CD4-positive, alpha-beta T cell (primary cell): ENCODE data around the gene PRKAR1A. TPM values are rescaled to one million over a fixed set of nuclear protein-coding genes. Genes with fewer than 3 reads are reported as not detected.

Experiments used
- ATAC-seq: fragments of 200-7000 bp; cut with Tn5 transposase; one replicate; pipeline ENCODE4 v1.10.0; 2022; ENCODE audit warnings: mild to moderate bottlenecking; ENCODE audit not compliant: poor library complexity
- CTCF ChIA-PET: fragments of 350-600 bp; sonication (Branson Sonifier 250); formaldehyde crosslinking; loops from one replicate; lab custom pipeline; 2021; ENCODE audit warnings: antibody characterized with exemption, inconsistent platforms; lab: Charles Lee
- POLR2A ChIA-PET: fragments of 350-600 bp; sonication (Branson Sonifier 250); formaldehyde crosslinking; loops from one replicate; lab custom pipeline; 2021; ENCODE audit warnings: antibody characterized with exemption, inconsistent platforms; lab: Charles Lee
- DNase-seq, 14 experiments: peaks; one replicate each; pipeline ENCODE4 v3.0.0-alpha.2; 2013 to 2020; ENCODE audit warnings: mixed read lengths in 2 of 14
- H3K27ac ChIP-seq, 2 donors: one replicate each; pipeline versions ENCODE4 v1.5.1 to v1.7.0; 2013; ENCODE audit warnings: low read length in 2 of 2, low read depth in 1 of 2, mild to moderate bottlenecking in 1 of 2
- H3K27me3 ChIP-seq, 2 experiments: 1 replicate in 1 of 2; 2 replicates in 1 of 2; pipeline versions ENCODE4 v1.6.1 to v1.7.0; 2013; ENCODE audit warnings: low read length in 2 of 2, control low read depth in 1 of 2, mild to moderate bottlenecking in 1 of 2, moderate library complexity in 1 of 2; ENCODE audit not compliant: insufficient read depth in 2 of 2, control insufficient read depth in 1 of 2
- H3K36me3 ChIP-seq: one replicate; pipeline ENCODE4 v1.6.1; 2013; ENCODE audit warnings: low read length, control low read depth; ENCODE audit not compliant: insufficient read depth
- H3K4me1 ChIP-seq: one replicate; pipeline ENCODE4 v1.6.1; 2013; ENCODE audit warnings: low read length, control low read depth; ENCODE audit not compliant: insufficient read depth
- H3K4me3 ChIP-seq: one replicate; pipeline ENCODE4 v1.5.1; 2013; ENCODE audit warnings: mild to moderate bottlenecking, low read length, moderate library complexity
- H3K9me3 ChIP-seq, 2 experiments: 1 replicate in 1 of 2; 2 replicates in 1 of 2; pipeline versions ENCODE4 v1.6.1 to v1.7.0; 2013; ENCODE audit warnings: low read length in 2 of 2, mild to moderate bottlenecking in 2 of 2, control low read depth in 1 of 2, moderate library complexity in 1 of 2; ENCODE audit not compliant: control insufficient read depth in 1 of 2, insufficient read depth in 1 of 2
- H3K27ac Mint-ChIP-seq: one replicate; pipeline ENCODE4 v1.8.0; 2020; ENCODE audit warnings: mixed read lengths
- H3K27me3 Mint-ChIP-seq: one replicate; pipeline ENCODE4 v1.8.0; 2021; ENCODE audit warnings: mixed read lengths
- H3K36me3 Mint-ChIP-seq: one replicate; pipeline ENCODE4 v1.8.0; 2021; ENCODE audit warnings: low read depth, mixed read lengths
- H3K4me1 Mint-ChIP-seq: one replicate; pipeline ENCODE4 v1.8.0; 2021; ENCODE audit warnings: low read depth, mixed read lengths
- H3K4me3 Mint-ChIP-seq: one replicate; pipeline ENCODE4 v1.8.0; 2020; ENCODE audit warnings: mild to moderate bottlenecking, mixed read lengths
- H3K9me3 Mint-ChIP-seq: one replicate; pipeline ENCODE4 v1.8.0; 2020; ENCODE audit warnings: mixed read lengths
- intact Hi-C, 2 experiments: fragments of 100-400 bp; cut with DNase I in 1 of 2; cut with micrococcal nuclease in 1 of 2; formaldehyde crosslinking; loops; one replicate each; pipeline versions ENCODE4 v1.15.1 to v1.9.0; 2023 to 2025; cut with DNase I, micrococcal nuclease
- total RNA-seq, 174 experiments: library from RNA in 2 of 174; stranded (reverse) in 2 of 174; gene quantifications; one replicate each; pipeline ENCODE4 v1.2.3 and lab custom pipeline; 2021 to 2026
- TF ChIP-seq, protein P1 (sequence below): fragments of 200-600 bp; IDR thresholded peaks from one replicate; pipeline ENCODE4 v1.8.0; 2022; ENCODE audit warnings: antibody characterized with exemption, mild to moderate bottlenecking

Gene PRKAR1A
- total RNA-seq, 2 experiments from 2014 or later, result 88.8 to 89.1 TPM

DNA sequence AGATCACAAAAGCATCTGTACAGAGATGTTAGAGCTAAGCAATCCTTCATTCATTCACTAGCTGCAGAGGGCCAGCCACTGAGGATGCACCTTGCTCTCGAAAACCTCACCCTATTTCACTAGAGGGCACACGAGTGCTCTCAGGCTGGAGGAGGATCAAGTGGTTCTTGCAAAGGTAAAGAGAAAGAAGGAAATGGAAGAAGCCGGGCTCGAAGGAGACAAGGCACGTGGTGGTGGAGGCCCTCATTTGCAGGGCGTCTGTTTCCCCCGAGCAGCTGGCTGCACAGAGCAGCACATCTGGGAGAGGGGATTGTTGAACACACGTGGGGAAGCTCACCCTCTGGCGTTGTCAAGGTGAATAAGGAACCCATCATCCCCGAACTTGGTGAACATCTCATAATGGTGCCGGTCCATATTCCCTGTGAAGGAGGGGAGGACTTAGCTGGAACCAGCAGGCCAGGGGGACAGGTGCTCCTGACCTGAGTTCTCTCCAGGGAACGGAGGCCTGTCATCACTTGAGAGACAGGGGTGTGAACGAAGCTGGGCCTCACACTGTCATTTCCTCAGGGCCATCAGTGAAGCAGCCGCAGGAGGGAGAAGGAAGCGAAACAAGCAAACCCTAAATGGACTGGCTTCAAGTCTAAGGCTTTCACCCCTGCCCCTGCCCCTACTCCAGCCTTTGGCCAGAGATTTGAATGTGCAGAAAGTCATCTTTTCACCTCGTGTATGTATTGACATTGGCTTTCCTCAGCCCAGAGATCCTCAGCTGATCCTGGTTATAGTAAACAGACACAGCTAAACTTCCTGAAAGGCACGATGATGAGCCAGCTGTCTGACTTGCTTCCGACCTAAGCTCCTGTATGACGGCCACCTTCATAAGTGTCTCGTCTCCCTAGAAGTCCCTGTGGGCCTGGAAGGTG, 27.6 kb downstream of the PRKAR1A start:
- TF ChIP-seq, protein P1, sequence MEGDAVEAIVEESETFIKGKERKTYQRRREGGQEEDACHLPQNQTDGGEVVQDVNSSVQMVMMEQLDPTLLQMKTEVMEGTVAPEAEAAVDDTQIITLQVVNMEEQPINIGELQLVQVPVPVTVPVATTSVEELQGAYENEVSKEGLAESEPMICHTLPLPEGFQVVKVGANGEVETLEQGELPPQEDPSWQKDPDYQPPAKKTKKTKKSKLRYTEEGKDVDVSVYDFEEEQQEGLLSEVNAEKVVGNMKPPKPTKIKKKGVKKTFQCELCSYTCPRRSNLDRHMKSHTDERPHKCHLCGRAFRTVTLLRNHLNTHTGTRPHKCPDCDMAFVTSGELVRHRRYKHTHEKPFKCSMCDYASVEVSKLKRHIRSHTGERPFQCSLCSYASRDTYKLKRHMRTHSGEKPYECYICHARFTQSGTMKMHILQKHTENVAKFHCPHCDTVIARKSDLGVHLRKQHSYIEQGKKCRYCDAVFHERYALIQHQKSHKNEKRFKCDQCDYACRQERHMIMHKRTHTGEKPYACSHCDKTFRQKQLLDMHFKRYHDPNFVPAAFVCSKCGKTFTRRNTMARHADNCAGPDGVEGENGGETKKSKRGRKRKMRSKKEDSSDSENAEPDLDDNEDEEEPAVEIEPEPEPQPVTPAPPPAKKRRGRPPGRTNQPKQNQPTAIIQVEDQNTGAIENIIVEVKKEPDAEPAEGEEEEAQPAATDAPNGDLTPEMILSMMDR, result no peak
- Mint-ChIP-seq H3K36me3 (peaks cover 45% of the 10 kb centered on the region), H3K9me3 (no peaks in the 10 kb centered on the region), H3K4me3 (no peak overlapping the region), H3K27me3 (no peaks in the 10 kb centered on the region), H3K4me1 (no peaks in the 10 kb centered on the region), H3K27ac (no peak overlapping the region)
- intact Hi-C loops, result loop anchor here in 1 of 2 experiments (5.0 kb wide), 1 partner anchor 707 kb away; no protein-coding TSS in a partner anchor
- ChIA-PET CTCF (no interaction called here), POLR2A (no interaction called here)
- DNase-seq (peak in 1 of 14 experiments; percentile 10), ATAC-seq (no peak)
- Histone ChIP-seq H3K4me3 (no peak overlapping the region), H3K27me3 (no peaks in the 10 kb centered on the region), H3K36me3 (peaks cover 40% of the 10 kb centered on the region), H3K9me3 (no peaks in the 10 kb centered on the region), H3K27ac (no peak overlapping the region), H3K4me1 (no peaks in the 10 kb centered on the region)

DNA sequence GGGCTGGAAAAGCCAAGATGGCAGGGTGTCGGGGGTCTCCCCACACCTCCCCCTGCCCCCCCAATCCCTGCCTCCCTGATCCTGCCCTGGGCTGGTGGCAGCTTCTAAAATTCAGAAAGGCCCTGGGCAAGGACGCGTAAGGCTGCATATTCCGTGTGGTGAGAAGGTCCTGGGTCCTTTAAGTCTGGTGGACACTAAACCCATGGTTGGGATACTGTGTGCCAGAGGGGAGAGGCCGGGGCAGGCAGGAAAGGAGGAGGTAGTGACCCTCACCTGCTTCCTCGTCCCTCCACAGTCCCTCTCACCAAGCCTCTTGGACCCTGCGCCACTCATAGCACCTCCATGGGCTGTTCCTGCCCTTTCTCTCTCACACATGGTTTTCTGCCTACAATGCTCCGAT, 28.8 kb downstream of the PRKAR1A start:
- Histone ChIP-seq H3K36me3 (peaks cover 28% of the 10 kb centered on the region), H3K4me3 (no peak overlapping the region), H3K4me1 (no peaks in the 10 kb centered on the region), H3K27me3 (no peaks in the 10 kb centered on the region), H3K27ac (no peak overlapping the region), H3K9me3 (no peaks in the 10 kb centered on the region)
- POLR2A ChIA-PET, result no interaction called here
- TF ChIP-seq, protein P1, result no peak
- H3K4me3 Mint-ChIP-seq, result no peak overlapping the region
- no peak overlapping the region for H3K27ac Mint-ChIP-seq
- peaks cover 35% of the 10 kb centered on the region for H3K36me3 Mint-ChIP-seq
- ATAC-seq (no peak), DNase-seq (no peak)
- no peaks in the 10 kb centered on the region for H3K27me3 Mint-ChIP-seq
- CTCF ChIA-PET, result no interaction called here
- no peaks in the 10 kb centered on the region for H3K9me3 Mint-ChIP-seq
- intact Hi-C loops, result no loop called here
- H3K4me1 Mint-ChIP-seq, result no peaks in the 10 kb centered on the region

DNA sequence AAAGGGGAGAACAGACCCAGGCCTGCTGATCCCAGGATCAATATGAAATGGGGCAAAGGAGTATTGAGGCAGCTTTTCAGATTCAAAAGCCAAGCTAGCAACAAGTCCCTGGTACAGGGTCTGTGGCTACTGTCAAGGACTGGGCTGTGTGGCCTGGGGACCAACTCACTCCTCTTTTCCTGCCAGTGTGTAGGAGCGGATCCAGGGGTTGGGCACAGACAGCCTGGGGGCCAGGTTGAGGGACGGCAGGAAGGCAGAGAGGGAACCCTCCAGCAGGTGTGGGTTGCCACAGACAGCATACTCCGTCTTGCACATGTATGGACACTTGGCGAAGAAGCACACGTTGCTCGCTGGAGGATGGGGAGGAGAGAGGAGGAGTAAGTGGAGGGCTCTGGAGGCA, 29.6 kb downstream of the PRKAR1A start:
- DNase-seq, result no peak
- intact Hi-C loops, result no loop called here
- Mint-ChIP-seq H3K4me3 (no peak overlapping the region), H3K27me3 (no peaks in the 10 kb centered on the region), H3K36me3 (peaks cover 27% of the 10 kb centered on the region), H3K27ac (no peak overlapping the region), H3K4me1 (no peaks in the 10 kb centered on the region), H3K9me3 (no peaks in the 10 kb centered on the region)
- Histone ChIP-seq H3K36me3 (peaks cover 20% of the 10 kb centered on the region), H3K9me3 (no peaks in the 10 kb centered on the region), H3K4me3 (no peak overlapping the region), H3K4me1 (no peaks in the 10 kb centered on the region), H3K27me3 (no peaks in the 10 kb centered on the region), H3K27ac (no peak overlapping the region)
- TF ChIP-seq, protein P1, result no peak
- no peak for ATAC-seq
- POLR2A ChIA-PET, result interaction anchor here (1.1 kb wide), 1 partner anchor 11 kb away, joined by 3 read pairs; no protein-coding TSS in a partner anchor
- CTCF ChIA-PET, result no interaction called here
